ENCODE results near the gene ZNF689.
A peak's percentile ranks its signal among the peaks of the same experiment; 100 is the strongest.

The ZNF689 gene

DNA sequence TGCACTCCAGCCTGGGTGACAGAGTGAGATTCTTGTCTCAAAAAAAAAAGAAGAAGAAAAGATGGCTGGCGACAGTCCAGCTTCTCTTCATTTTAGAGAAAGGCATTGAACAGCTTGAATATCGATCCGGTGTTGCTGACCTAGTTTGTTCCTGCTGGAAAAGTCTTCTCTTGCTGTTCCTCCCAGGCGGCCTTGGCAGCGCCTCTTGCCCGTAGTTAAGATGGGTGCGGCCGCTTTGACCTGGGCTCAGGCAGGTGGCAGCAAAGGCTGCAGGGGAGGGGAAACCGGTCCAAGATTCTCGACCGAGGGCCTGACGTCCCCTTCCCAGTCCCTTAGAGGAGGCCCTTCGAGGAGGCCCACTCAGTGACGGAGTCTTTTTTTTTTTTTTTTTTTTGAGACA is 48.2 kb downstream of the ZNF689 start:
- no peak for DNase-seq (ENCODE audit: low read depth)

DNA sequence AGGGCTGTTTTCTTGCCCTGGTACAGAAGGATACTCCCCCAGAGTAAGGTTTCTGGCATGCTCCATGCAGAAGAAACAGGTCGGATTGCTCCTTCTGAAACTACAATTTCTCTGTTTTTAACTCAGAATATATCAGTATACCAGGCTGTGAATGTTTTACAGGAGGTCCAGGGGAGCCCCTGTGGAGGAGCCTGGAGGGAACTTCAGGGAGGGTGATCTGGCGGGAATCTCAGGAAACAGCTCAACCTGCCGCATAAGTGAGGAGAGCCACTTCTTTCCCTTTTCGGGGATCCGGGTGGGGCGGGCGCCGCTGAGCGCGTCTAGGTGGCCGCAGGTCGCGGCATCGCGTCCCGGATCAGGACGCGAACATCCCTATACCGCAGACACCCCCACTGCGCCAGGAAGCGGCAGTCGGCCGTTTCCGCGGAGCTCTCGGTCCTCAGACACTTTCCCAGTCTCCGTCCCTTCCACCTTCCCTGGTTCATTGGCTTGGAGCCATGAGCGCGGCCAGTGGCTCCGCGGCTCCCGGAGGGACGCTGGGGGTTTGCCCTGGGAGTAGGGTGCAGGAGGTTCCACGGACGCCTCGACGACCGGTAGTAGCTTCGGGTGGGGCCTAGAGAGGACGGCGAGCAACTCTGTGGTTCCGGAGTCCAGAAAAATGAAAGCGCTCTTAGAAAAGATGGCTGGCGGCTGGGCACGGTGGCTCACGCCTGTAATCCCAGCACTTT is 48.9 kb downstream of the ZNF689 start:
- no peak for DNase-seq (ENCODE audit: low read depth)

DNA sequence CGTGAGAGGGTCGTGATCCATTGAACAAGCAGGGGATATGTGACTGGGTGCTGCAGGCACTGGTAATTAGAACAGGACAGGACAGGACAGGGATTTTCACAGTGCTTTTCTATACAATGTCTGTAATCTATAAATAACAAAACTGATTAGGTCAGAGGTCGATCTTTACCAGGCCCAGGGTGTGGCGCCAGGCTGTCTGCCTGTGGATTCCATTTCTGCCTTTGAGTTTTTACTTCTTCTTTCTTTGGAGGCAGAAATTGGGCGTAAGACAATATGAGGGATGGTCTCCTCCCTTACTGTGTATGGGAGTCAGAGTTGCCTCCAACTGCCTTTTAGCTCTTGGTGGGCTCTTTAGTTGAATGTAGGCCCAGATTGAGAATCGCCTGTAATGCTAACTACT is 50.5 kb downstream of the ZNF689 start:
- DNase-seq (ENCODE audit: low read depth) = no peak

DNA sequence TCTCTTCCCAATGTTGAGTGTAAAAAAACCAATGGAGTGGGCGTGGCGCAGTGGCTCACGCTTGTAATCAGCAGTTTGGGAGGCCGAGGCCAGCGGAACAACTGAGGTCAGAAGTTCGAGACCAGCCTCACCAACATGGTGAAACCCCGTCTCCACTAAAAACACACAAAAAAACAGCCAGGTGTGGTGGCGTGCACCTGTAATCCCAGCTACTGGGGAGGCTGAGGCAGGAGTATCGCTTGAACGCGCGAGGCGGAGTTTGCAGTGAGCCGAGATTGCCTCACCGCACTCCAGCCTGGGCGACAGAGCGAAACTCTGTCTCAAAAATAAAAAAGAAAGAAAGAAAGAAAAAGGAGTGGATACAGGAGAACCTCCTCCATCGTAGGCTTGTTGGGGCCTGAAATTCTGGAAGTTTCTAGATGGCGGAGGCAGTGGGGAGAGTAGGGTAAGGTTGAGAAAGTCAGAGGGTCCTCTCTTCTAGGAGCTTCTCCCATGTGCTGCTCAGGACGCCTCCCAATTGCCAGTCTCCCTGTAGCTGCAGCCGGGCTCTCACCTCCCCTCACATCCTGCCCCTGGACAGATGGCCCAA is 51.3 kb downstream of the ZNF689 start:
- no peak for DNase-seq (ENCODE audit: low read depth)

DNA sequence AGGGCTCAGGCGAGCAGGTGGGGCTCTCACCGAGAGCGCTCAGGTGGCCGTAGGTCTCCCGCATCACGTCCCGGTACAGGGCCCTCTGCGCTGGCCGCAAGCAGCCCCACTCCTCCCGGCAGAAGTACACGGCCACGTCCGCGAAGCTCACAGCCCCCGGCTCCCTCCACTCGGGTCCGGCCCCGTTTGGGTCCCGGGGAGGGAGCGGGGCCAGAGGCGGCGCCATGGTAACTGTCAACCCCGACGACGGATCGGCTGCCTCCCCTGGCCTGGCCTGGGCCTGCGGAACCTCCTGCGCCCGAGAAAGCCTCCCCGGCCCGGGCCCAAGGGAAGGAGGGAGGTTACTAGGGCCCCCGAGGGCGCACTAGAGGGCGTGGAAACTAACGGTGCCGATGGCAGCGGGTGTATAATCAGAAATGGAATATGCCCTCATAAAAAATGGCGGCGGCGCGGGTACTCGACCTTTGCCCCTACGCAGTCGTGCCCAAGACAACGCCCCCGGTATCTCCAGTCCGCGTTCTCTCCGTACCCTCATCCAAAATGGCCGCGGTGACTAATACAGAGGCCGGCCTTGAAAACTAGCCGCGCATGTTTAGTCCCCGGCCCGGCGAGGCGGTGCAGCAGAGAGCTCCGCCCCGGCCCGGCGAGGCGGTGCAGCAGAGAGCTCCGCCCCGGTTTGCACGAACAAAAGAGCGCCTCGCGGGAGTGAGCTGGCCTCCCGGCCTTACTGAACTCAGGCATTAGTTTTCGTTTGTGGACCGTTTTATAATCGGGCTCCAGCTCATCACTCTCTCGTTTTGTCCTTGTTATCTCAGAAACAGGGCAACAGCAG is 52.0 kb downstream of the ZNF689 start, which contains the start of gene ZNF764:
TSS of gene ZNF764 (minus strand) at position 418 of the 832 bp plus-strand sequence. CDS start at position 226, 192 bp downstream.
- DNase-seq (ENCODE audit: low read depth) = peak; percentile 94

DNA sequence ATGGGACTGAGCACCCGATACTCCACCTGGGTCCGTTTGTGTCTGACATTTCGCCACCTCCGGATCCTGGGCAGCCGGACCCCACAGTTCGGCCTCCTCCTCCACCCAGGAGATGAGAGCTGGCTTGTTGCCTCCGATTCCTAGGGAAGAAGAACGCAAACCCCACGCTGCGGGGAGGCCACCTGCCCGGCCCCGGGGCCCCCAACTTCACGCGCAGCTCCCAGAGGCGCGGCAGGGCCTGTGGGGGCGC is 52.6 kb downstream of the ZNF689 start:
- DNase-seq (ENCODE audit: low read depth) = no peak

DNA sequence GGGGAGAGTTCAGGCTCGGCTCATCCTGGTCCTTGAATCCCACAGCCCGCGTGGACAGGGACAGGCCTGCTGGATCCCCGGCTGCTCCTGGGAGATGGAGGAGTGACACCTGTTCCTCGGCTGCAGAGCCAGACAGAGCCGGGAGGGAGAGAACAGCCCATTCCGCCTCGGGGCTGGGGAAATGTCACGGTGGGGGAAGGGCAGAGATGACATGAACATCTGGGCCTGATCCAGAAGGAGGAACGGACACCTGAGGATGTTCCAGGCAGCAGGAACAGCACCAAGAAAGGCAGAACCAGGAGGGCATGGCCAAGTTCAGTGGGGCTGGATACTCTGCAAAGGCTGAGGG is 54.1 kb downstream of the ZNF689 start:
- no peak for DNase-seq (ENCODE audit: low read depth)

DNA sequence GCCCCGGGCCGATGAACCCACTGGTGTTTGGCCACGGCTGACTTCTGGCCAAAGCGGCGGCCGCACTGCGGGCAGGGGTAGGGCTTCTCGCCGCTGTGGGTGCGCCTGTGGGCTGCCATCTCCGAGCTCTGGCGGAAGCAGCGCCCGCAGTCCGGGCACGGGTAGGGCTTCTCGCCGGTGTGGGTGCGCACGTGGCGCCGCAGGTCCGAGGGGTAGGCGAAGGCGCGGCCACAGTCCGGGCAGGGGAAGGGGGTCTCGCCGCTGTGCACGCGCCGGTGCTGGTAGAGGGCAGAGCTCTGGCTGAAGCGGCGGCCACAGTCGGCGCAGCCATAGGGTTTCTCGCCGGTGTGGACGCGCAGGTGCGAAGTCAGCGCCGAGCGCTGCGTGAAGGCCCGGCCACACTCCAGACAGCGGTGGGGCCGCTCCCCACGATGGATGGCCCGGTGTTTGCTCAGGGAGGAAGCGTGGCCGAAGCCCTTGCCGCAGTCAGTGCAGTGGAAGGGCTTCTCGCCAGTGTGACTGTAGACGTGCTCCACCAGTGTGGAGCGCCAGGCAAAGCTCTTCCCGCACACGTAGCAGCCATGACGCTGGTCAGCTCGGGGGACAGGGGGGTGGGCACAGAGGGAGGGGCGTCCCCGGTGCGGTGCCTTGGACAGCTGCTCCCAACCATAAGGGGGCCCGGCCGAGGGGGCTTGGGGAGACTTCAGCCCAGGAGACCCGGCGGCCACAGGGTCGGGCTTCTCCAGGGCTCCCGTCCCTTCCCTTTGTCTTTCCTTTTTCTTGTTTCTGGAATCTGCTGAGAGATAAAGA is 54.7 kb downstream of the ZNF689 start:
- no peak for DNase-seq (ENCODE audit: low read depth)

DNA sequence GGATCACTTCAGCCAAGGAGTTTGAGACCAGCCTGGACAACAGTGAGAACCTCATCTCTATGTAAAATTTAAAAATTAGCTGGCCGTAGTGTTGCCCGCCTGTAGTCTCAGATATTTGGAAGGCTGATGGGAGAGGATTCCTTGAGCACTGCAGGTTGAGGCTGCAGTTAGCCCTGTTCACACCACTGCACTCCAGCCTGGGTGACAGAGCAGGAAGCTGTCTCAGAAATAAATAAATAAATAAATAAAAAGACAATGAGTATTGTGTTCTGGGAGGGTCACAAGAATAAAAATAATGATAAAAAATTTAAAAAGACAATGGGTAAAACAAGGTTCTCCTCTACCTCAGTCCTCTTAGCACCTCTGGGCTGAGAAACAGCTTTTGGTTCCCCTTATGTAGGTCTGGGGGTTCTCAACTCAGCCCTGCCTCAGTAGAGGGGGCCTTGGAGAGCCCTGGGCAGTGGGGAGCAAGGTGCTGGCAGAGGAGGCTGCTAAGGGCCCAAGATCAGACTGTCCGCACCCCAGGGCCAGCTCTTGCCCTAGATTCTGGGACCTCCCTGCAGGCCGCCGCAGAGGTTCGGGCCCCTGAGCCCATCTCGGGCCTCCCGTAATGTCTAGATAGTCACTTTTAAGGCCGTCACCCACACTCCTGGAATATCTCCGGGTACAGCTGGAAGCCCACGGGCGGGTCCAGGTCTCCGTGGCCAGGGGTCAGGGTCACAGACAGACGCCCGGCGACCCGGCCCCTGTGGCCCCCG is 55.5 kb downstream of the ZNF689 start:
- no peak for DNase-seq (ENCODE audit: low read depth)

DNA sequence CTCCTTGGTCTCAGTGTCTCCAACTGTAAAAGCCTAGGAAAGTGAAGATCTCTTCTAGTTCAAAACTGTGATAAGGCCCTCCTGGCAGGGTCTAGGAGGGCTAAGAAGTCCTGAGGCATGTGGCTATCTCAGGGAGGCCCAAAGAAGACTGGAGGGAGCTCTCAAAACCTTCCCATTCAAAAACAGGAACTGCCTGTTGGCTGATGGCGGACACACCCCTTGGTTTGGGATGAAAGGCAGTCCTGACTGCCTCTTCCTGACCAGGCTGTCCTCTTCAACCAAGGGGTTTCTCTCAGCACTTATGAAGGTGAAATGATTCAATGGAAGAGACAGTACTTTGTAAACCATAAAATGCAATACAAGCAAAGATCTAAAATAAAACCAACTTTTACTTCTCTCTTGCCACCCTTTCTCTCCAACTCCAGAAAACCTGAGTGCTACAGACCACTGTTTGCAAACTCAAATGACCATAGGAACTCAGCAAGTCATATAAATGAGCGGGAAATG is 56.7 kb downstream of the ZNF689 start:
- no peak for DNase-seq (ENCODE audit: low read depth)

DNA sequence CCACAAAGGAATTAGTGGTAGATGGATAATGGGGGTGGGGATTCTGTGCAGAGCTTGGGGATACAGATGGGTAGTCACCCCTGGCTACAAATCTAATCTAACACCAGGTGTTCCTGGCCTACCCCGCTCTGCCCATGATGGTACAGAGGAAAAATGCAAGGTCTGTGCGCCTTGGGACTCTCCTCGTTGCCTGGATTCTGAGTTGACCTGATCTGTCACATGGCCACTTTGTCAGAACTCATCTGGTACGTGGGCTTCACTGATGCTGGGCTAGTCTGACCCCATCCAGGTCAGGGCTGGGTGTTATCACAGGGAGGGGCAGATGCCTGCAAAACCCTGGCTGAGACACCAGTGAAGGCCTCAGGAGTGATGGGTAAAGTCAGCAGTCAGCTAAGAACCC is 57.2 kb downstream of the ZNF689 start:
- no peak for DNase-seq (ENCODE audit: low read depth)

All from stimulated activated CD8-positive, alpha-beta memory T cell treated with anti-CD3 and anti-CD28 coated beads, Interleukin-4, amount 100 ng/mL, for 24 hours (primary cell).